ENCODE data around the gene UBA1.

UBA1 gene

DNA sequence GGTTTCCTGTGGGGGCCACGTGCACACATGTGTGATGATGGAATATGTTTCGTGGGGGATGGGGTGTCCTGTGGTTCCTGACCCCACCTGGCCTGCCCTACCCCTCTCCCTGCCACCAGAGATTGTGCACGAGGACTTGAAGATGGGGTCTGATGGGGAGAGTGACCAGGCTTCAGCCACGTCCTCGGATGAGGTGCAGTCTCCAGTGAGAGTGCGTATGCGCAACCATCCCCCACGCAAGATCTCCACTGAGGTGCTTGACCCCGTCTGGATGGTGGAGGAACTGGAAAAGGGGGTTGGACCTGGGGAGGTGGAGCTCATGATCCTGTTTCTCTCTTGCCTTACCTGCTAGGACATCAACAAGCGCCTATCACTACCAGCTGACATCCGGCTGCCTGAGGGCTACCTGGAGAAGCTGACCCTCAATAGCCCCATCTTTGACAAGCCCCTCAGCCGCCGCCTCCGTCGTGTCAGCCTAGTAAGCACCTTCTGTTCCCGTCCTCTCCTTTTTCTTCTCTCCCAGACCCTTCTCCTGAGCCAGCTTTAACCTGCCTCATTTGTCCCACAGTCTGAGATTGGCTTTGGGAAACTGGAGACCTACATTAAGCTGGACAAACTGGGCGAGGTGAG lies 30.8 kb downstream of the UBA1 start:
- TF ChIP-seq, protein P1, sequence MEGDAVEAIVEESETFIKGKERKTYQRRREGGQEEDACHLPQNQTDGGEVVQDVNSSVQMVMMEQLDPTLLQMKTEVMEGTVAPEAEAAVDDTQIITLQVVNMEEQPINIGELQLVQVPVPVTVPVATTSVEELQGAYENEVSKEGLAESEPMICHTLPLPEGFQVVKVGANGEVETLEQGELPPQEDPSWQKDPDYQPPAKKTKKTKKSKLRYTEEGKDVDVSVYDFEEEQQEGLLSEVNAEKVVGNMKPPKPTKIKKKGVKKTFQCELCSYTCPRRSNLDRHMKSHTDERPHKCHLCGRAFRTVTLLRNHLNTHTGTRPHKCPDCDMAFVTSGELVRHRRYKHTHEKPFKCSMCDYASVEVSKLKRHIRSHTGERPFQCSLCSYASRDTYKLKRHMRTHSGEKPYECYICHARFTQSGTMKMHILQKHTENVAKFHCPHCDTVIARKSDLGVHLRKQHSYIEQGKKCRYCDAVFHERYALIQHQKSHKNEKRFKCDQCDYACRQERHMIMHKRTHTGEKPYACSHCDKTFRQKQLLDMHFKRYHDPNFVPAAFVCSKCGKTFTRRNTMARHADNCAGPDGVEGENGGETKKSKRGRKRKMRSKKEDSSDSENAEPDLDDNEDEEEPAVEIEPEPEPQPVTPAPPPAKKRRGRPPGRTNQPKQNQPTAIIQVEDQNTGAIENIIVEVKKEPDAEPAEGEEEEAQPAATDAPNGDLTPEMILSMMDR (IDR thresholded peaks at IDR 0.05): no peak

DNA sequence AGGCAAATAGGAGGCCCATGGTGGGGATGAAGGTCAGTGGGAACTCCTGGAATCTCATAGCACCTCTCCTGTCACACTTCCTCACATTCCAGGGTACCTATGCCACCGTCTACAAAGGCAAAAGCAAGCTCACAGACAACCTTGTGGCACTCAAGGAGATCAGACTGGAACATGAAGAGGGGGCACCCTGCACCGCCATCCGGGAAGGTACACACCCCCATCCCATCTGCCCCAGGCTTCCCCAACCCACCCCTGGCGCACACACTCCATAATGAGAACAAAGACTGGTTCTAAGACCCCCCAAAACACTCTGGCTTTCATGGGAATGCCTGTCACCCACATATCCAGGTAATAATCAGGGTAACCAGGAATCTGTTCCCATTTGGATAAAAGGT lies 31.3 kb downstream of the UBA1 start:
- TF ChIP-seq, protein P1 (IDR thresholded peaks at IDR 0.05): no peak

DNA sequence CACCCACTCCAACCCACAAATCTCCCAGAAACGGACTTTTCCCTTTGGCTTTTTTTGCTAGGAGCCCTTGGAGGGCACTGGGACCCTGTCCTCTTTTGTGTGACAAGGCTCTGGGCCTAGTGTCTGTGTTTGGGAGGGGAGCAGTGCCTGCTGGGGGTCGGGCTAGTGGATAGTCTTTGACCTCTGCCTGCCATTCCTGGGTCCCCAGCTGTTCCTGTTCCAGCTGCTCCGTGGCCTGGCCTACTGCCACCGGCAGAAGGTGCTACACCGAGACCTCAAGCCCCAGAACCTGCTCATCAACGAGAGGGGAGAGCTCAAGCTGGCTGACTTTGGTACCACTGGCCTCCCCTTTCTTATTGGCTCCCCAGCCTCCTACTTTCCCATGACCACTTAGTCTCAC lies 32.4 kb downstream of the UBA1 start:
- TF ChIP-seq, protein P1 (IDR thresholded peaks at IDR 0.05): no peak

DNA sequence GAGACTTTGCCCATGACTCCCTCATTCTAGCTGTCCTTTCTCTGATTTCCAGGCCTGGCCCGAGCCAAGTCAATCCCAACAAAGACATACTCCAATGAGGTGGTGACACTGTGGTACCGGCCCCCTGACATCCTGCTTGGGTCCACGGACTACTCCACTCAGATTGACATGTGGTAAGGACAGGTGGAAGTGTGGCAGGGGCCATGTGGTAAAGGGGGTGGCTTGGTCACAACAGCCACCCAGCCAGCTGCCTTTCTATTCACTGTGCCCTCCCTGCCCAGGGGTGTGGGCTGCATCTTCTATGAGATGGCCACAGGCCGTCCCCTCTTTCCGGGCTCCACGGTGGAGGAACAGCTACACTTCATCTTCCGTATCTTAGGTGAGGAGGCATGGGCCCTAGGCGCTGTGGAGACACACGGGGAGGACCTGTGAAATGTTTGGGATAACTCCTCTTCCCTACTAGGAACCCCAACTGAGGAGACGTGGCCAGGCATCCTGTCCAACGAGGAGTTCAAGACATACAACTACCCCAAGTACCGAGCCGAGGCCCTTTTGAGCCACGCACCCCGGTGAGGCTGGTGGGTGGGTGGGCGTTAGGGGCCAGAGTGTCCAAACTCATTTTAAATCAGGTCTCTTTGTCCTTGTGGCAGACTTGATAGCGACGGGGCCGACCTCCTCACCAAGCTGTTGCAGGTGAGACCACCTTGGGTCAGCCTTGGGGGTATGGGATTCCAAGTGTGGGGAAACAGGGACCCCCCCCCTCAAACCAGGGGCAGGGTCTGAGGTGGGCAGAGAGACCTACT lies 33.1 kb downstream of the UBA1 start:
- TF ChIP-seq, protein P1 (IDR thresholded peaks at IDR 0.05): no peak

DNA sequence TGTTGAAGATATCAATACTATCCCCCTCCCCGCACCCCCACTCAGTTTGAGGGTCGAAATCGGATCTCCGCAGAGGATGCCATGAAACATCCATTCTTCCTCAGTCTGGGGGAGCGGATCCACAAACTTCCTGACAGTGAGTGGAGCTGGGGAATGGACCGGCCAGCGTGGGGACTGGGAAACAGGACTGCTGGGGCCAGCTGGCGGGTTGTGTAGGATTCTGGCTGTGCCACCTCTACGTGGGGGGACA lies 33.6 kb downstream of the UBA1 start:
- TF ChIP-seq, protein P1 (IDR thresholded peaks at IDR 0.05): no peak

- TF ChIP-seq, protein P1 (IDR thresholded peaks at IDR 0.05): no peak
Observed at GRCh38 chrX:47228550-47229270, 35.1 kb downstream of the UBA1 start.

GRCh38 chrX:47229427-47229826 lies 35.8 kb downstream of the UBA1 start:
- TF ChIP-seq, protein P1 (IDR thresholded peaks at IDR 0.05): no peak

Data from LNCAP (cell line).